HepG2 (cell line): Measurements from ENCODE around the gene DCAF7. TPM values are rescaled to one million over a fixed set of nuclear protein-coding genes. Genes with fewer than 3 reads are reported as not detected.

Experiments used
- ARNT2 ChIP-seq: sonication (generic); formaldehyde crosslinking; IDR thresholded peaks from 2 replicates; pipeline ENCODE4 v1.8.0; 2022; ENCODE audit warnings: mild to moderate bottlenecking, low read depth, missing genetic modification reagents, moderate library complexity
- CEBPG ChIP-seq: IDR thresholded peaks from 2 replicates; pipeline ENCODE4 v1.6.1; 2016
- ELF3 ChIP-seq: IDR thresholded peaks from 2 replicates; pipeline ENCODE4 v1.6.1; 2016; ENCODE audit warnings: missing genetic modification reagents, missing compliant biosample characterization
- JUN ChIP-seq: sonication (generic); formaldehyde crosslinking; IDR thresholded peaks from 2 replicates; pipeline ENCODE4 v1.4.0; 2020; ENCODE audit warnings: mild to moderate bottlenecking, missing genetic modification reagents
- KLF16 ChIP-seq, 2 experiments: sonication (generic) in 1 of 2; formaldehyde crosslinking in 1 of 2; IDR thresholded peaks; 2 replicates each; pipeline versions ENCODE4 v1.6.1 to v1.8.0; 2016 to 2023; ENCODE audit warnings: missing genetic modification reagents in 2 of 2, missing compliant biosample characterization in 1 of 2
- MIXL1 ChIP-seq: IDR thresholded peaks from 2 replicates; pipeline ENCODE4 v1.6.1; 2016
- RAD51 ChIP-seq: fragments of 450-650 bp; IDR thresholded peaks from 2 replicates; pipeline ENCODE4 v1.6.1; 2016; ENCODE audit warnings: borderline replicate concordance
- RBFOX2 ChIP-seq: fragments of 200-400 bp; formaldehyde crosslinking; IDR thresholded peaks from 2 replicates; pipeline ENCODE4 v1.6.1; 2017; ENCODE audit warnings: low read depth, mild to moderate bottlenecking, low read length
- RORA ChIP-seq: sonication (generic); formaldehyde crosslinking; IDR thresholded peaks from 2 replicates; pipeline ENCODE4 v1.5.0; 2020; ENCODE audit warnings: mild to moderate bottlenecking, missing genetic modification reagents, moderate library complexity
- ZFP37 ChIP-seq: sonication (generic); formaldehyde crosslinking; IDR thresholded peaks from 2 replicates; pipeline ENCODE4 v1.4.0; 2020; ENCODE audit warnings: missing genetic modification reagents, borderline replicate concordance
- ZMAT3 ChIP-seq: sonication (generic); formaldehyde crosslinking; conservative IDR thresholded peaks from 2 replicates; pipeline ENCODE4 v1.7.0; 2021; ENCODE audit warnings: missing genetic modification reagents
- ZNF296 ChIP-seq: sonication (generic); formaldehyde crosslinking; conservative IDR thresholded peaks from 2 replicates; pipeline ENCODE4 v1.5.0; 2020; ENCODE audit warnings: mild to moderate bottlenecking, missing genetic modification reagents
- ZNF326 ChIP-seq: sonication (generic); formaldehyde crosslinking; IDR thresholded peaks from 2 replicates; pipeline ENCODE4 v1.4.0; 2020; ENCODE audit warnings: missing genetic modification reagents, borderline replicate concordance
- ZSCAN29 ChIP-seq: sonication (generic); formaldehyde crosslinking; conservative IDR thresholded peaks from 2 replicates; pipeline ENCODE4 v1.4.0; 2020; ENCODE audit warnings: mild to moderate bottlenecking, missing genetic modification reagents
- polyA plus RNA-seq, 8 experiments: library from polyadenylated mRNA; depleted of rRNA in 3 of 8; stranded (reverse) in 7 of 8; unstranded in 1 of 8; fragments of >200 nt; fragmentation: Illumina TruSeq in 4 of 8; extraction: Trizol in 4 of 8; gene quantifications; 2 replicates each; pipeline versions ENCODE4 v1.2.1 to v1.2.3, GENCODE V29; 2011 to 2016; ENCODE audit warnings: low read depth in 4 of 8, missing spikeins in 1 of 8, mixed read lengths in 1 of 8; ENCODE audit not compliant: insufficient read depth in 1 of 8
- total RNA-seq, 5 experiments: library from RNA; depleted of rRNA; stranded (reverse); fragments of >200 nt; fragmentation: Illumina TruSeq; extraction: Trizol; gene quantifications; 2 replicates each; pipeline ENCODE4 v1.2.3, GENCODE V29; 2016; ENCODE audit warnings: low read depth in 1 of 5
- TF ChIP-seq, protein P1 (sequence below), 2 experiments: fragments of 450-650 bp in 1 of 2; sonication (generic) in 1 of 2; formaldehyde crosslinking in 1 of 2; IDR thresholded peaks; 2 replicates each; pipeline versions ENCODE4 v1.6.1 to v1.8.0; 2016 to 2022; ENCODE audit warnings: antibody characterized with exemption in 1 of 2, mild to moderate bottlenecking in 1 of 2, missing genetic modification reagents in 1 of 2
- TF ChIP-seq, protein P2 (sequence below): sonication (generic); formaldehyde crosslinking; IDR thresholded peaks from 2 replicates; pipeline ENCODE4 v1.4.0; 2020; ENCODE audit warnings: mild to moderate bottlenecking, missing genetic modification reagents
- TF ChIP-seq, protein P3 (sequence below): IDR thresholded peaks from 2 replicates; pipeline ENCODE4 v1.6.1; 2016; ENCODE audit warnings: missing compliant biosample characterization, missing genetic modification reagents, borderline replicate concordance
- TF ChIP-seq, protein P4 (sequence below): sonication (generic); formaldehyde crosslinking; IDR thresholded peaks from 2 replicates; pipeline ENCODE4 v1.8.1; 2023; ENCODE audit warnings: mild to moderate bottlenecking, missing genetic modification reagents

DCAF7 gene
- total and polyA plus RNA-seq, 2 of the 13 experiments (the other 11 are each of a cell fraction or from before 2014, with no cell fraction given), result 55.2 to 73.4 TPM

DNA sequence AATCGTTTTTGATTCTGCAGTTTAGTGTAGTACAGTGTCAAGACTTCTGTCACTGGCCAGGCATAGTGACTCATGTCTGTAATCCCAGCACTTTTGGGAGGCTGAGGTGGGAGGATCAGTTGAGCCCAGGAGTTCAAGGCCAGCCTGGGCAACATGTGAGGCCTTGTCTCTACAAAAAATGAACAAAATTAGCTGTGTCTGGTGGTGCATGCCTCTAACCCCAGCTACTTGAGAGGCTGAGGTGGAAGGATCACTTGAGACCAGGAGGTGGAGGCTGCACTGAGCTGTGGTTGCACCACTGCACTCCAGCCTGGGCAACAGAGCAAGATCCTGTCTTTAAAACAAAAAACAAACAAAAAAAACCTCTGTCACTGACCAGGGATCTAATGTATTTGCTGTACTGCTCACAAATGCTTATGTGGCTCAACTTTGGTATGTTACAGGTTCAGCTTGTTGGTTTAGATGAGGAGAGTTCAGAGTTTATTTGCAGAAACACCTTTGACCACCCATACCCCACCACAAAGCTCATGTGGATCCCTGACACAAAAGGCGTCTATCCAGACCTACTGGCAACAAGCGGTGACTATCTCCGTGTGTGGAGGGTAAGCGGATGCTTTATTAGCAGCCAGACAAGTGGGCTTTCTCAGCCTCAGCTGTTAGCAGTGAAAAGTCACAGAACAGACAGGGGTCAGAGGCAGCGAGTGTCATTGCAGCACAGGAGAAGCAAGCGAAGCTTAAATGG lies 27.9 kb downstream of the DCAF7 start (continued):
- TF ChIP-seq, protein P1, sequence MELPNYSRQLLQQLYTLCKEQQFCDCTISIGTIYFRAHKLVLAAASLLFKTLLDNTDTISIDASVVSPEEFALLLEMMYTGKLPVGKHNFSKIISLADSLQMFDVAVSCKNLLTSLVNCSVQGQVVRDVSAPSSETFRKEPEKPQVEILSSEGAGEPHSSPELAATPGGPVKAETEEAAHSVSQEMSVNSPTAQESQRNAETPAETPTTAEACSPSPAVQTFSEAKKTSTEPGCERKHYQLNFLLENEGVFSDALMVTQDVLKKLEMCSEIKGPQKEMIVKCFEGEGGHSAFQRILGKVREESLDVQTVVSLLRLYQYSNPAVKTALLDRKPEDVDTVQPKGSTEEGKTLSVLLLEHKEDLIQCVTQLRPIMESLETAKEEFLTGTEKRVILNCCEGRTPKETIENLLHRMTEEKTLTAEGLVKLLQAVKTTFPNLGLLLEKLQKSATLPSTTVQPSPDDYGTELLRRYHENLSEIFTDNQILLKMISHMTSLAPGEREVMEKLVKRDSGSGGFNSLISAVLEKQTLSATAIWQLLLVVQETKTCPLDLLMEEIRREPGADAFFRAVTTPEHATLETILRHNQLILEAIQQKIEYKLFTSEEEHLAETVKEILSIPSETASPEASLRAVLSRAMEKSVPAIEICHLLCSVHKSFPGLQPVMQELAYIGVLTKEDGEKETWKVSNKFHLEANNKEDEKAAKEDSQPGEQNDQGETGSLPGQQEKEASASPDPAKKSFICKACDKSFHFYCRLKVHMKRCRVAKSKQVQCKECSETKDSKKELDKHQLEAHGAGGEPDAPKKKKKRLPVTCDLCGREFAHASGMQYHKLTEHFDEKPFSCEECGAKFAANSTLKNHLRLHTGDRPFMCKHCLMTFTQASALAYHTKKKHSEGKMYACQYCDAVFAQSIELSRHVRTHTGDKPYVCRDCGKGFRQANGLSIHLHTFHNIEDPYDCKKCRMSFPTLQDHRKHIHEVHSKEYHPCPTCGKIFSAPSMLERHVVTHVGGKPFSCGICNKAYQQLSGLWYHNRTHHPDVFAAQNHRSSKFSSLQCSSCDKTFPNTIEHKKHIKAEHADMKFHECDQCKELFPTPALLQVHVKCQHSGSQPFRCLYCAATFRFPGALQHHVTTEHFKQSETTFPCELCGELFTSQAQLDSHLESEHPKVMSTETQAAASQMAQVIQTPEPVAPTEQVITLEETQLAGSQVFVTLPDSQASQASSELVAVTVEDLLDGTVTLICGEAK (IDR thresholded peaks at IDR 0.05), result no peak; the same call in 1 of the 2 replicates
- TF ChIP-seq, protein P1 (CRISPR knock-in tag; IDR thresholded peaks at IDR 0.05), result peak; percentile 97
- no peak; the same call in none of the 2 replicates for TF ChIP-seq JUN (CRISPR knock-in tag)
- TF ChIP-seq, protein P2, sequence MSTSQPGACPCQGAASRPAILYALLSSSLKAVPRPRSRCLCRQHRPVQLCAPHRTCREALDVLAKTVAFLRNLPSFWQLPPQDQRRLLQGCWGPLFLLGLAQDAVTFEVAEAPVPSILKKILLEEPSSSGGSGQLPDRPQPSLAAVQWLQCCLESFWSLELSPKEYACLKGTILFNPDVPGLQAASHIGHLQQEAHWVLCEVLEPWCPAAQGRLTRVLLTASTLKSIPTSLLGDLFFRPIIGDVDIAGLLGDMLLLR (CRISPR knock-in tag), result peak; percentile 75; the same call in 1 of the 2 replicates
- no peak for TF ChIP-seq ZFP37 (CRISPR knock-in tag)
- no peak for TF ChIP-seq RORA
- TF ChIP-seq, protein P3, sequence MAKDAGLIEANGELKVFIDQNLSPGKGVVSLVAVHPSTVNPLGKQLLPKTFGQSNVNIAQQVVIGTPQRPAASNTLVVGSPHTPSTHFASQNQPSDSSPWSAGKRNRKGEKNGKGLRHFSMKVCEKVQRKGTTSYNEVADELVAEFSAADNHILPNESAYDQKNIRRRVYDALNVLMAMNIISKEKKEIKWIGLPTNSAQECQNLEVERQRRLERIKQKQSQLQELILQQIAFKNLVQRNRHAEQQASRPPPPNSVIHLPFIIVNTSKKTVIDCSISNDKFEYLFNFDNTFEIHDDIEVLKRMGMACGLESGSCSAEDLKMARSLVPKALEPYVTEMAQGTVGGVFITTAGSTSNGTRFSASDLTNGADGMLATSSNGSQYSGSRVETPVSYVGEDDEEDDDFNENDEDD (CRISPR knock-in tag), result no peak
- TF ChIP-seq RAD51, result no peak
- TF ChIP-seq, protein P4, sequence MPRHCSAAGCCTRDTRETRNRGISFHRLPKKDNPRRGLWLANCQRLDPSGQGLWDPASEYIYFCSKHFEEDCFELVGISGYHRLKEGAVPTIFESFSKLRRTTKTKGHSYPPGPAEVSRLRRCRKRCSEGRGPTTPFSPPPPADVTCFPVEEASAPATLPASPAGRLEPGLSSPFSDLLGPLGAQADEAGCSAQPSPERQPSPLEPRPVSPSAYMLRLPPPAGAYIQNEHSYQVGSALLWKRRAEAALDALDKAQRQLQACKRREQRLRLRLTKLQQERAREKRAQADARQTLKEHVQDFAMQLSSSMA (CRISPR knock-in tag), result no peak
- TF ChIP-seq ZNF326, result no peak
- no peak for TF ChIP-seq ZNF296 (CRISPR knock-in tag)
- no peak for TF ChIP-seq RBFOX2
- TF ChIP-seq ZSCAN29 (CRISPR knock-in tag), result peak; percentile 98
- TF ChIP-seq MIXL1 (CRISPR knock-in tag), result no peak; the same call in 1 of the 2 replicates
- TF ChIP-seq KLF16 (CRISPR knock-in tag; IDR thresholded peaks at IDR 0.05), result peak in 1 of 2 experiments; percentile 85; a peak in 2 of 4 replicates
- no peak for TF ChIP-seq ZMAT3 (CRISPR knock-in tag)
- TF ChIP-seq ELF3 (CRISPR knock-in tag), result peak; percentile 58
- peak; percentile 79 for TF ChIP-seq CEBPG
- TF ChIP-seq ARNT2 (CRISPR knock-in tag), result no peak
